ENCODE measurements around the gene EEF1AKMT2.

Gene EEF1AKMT2

DNA sequence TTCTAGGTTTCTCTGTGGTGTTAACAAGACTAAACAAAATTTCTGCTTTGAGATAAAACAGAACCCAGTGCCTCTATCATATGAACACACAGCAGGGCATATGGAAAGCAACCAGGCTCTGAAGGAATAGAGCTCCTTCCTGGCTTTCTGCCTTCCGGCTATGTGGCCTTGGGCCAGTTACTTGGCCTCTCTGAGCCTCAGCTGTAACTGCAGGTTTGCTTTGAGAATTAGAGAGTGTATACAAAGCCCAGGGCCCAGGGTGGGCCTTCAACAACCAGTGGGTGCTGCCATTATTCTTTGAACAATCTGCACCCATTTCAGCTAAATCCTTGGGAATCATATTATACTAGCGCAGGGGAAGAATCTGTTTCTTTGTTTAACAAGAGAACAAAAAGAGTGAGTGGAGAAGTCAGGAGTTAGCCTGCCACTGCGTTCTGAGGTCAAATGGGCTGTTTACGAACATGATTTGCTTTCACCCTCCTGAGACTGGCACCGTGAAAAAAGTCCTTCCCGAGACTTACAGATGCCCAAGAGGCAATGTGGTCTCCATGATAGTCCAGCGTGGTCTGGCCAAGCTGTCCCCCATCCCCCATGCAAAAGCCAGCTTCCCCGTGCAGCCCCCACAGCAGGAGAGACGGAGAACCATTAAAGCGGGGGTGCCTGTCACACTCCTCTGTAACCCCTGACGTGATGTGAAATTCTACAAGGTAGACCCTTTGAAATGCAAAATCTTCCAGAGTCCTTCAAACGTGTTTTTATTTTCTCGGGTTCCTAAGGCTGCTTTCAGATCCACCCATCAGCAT lies 52.4 kb downstream of the EEF1AKMT2 start:
- no peak for DNase-seq (ENCODE audit: low read depth in 2 of 2, low spot score in 1 of 2)

DNA sequence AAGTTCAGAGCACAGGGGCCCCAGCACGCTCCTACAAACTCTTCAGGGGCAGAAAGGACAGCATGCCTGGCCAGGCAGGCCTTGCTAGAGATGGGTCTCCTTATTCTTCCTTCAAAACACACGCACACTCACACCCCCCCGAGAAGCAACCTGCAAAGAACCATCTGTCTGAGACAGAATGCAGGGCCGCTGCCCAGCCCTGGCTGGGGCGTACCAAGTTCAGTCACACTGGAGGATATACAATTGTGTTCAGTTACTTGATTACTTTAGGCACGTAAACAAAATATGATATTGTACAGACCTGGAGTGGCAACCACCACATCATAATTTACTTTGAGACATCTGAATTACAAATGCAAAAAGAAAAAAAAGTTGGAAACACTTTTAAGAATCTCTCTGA lies 53.2 kb downstream of the EEF1AKMT2 start:
- no peak for DNase-seq (ENCODE audit: low read depth in 2 of 2, low spot score in 1 of 2)

DNA sequence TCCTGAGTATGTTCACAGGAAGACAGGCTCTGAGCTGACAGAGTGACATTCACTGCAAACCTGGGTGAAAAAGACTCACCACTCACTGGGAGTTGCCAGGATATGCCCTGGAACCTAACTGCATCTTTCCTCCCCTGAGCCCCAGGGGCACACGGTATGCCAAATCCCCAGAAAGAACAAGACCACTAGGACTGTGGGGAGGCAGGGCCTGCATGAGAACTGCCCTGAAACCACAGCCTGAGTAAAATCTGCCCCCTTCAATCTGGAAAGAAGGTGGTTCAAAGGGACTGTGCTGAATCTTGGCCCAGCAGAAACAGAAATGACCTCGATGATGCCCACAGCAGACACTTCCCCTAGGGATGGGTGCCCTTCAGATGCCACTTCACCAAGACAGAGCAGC lies 54.0 kb downstream of the EEF1AKMT2 start:
- no peak for DNase-seq (ENCODE audit: low read depth in 2 of 2, low spot score in 1 of 2)

DNA sequence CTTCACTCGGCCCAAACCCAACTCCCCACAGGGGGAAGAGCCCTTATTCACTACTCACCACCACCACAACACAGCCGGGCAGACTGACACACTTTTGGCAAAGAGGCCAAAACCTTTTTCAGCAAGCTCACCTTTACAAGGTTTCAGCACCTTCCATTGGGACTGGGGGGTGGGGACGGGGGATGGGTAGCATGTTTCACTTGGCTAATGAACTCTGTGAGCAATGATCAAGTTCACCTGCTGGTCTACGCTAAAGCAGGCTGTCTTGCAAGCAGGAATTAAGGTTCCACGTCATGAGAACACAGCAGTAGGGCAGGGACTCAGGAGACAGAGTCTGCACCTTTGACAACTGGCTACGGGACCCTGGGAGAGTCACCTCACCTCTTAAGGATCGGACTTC lies 54.5 kb downstream of the EEF1AKMT2 start:
- no peak for DNase-seq (ENCODE audit: low read depth in 2 of 2, low spot score in 1 of 2)

DNA sequence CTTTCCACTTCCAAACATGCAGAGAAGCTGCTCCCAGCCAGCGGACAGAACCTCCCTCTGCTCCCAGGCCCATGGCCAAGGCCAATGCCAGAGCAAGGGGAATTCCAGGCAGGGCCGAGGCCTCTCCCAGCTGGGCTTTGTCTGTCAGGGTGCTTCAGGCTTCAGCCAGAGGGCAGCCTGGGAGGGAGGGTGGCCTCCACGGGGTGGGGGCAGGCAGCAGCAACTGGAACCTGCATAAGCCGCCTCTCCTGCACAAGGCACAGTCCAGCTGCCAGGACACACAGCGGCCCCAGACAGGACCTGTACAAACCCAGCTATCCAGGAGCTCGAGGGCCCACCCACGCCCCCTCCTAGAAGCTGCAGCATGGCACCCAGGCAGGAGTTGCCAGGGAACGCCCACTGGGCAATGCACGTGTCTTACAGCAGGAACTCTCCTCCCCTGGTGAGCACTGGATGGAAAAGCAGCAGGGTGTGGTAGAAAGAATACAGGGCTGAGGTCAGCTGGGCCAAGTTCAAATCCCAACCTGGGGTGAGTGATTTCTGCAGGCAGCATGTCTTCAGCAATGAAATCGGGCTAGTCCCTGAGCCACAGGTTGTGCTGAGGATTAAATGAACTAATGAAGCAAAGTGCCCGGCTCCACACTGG lies 55.1 kb downstream of the EEF1AKMT2 start:
- DNase-seq (ENCODE audit: low read depth in 2 of 2, low spot score in 1 of 2), result no peak

DNA sequence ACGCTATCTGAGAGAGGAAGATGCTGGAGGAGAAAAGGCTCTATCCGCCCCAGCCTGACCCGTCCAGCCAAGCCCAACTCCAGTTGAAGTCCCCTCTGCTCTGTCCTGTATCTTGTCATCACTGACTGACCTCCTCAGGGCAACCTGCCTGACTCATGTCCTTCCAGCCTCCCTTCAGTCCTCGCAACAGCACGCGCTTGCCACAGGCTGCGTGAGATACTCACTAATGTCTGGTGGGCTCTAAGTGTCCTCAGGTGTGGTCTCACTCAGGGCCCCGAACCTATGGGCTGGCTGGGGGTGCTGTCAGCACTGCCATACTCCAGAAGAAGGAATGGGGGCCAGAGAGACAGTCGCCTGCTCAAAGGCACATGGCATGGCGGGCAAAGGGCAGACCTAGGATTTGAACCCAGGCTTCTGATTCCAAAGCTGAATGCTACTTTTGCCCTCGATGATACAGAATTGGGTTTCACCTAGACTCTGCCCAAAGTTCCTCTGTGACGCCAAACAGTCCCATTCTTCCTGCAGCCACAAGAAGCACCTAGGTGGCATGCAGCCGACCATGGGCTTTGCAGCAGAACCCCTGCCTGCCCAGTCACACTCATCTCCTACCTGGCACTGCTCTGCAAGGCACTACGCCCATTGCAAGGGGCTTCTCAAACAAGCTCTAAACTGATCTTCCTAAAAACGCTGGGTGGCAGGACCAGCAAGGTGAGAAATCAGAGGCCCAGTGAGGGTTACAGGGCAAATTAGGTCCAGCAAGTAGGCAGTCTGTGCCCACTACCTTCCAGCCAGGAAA lies 56.0 kb downstream of the EEF1AKMT2 start:
- no peak for DNase-seq (ENCODE audit: low read depth in 2 of 2, low spot score in 1 of 2)

DNA sequence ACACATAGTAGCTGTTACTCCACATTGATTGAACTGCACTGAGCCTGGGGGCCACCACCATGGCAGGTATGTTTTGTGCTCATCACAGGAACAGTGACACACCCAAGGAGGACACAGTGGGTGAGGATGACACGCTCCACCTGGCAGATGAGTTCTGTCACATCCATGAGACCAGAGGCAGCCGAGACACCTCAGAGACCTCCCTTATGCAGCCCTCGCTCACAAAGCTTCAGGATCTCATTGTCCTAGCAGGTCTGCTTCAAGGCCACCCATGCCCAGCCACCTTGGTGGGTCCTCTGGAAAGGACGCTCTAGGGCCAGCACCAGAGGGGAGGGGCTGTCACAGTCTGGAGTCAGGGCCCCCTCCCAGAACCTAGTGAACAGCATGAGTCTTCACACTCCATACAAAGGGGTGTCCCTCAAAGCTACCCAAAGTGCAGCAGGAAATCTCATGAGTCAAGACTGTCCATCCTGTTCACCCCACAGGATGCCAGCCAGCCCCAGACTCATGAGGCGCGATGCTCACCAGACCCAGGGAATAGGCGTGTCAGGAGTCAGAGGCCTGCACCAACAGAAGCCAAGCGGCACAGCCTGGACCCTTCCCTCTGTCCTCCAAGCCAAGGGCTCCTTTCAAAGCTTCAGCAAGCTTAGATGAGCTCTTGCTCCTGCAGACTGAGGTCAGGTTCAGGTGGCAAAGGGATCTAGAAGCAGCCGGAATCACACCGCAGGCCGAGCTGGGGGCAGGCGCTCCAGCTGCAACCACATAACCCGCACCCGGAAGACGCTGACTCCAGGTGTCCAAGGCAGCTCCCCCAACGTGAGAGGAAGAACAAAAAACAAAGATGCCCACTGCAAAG lies 57.1 kb downstream of the EEF1AKMT2 start:
- no peak for DNase-seq (ENCODE audit: low read depth in 2 of 2, low spot score in 1 of 2)

DNA sequence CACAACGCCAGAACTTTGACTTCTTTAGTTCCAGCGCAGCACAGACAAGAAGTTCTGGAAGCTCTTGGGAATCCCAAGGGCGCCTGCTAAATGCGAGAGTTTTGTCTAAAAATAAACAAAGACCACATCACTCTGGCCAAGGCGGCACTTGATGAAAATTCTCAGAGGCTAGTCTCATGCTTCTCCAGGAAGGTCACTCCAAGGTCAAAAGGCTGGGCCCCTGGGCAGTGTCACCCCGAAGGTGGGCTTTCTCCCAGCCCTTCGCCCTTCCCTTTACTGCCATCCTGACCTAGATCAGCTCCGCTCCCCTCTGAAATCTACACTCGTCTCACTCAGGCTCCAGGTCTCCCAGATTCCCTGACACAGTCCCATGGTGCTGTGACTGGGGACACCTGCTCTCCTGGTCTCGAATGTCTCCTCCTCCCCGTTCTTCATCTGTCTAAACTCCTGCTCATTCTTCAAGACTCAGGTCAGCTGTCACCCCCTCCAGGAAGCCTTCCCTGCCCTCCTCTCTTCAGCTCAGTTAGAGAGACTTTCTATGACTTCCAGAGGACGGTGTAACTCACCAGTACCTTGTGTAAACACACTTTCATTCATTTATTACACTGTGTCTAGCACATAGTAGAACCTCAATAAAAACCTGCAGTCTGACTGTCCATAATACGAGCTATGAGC lies 58.0 kb downstream of the EEF1AKMT2 start:
- DNase-seq (ENCODE audit: low read depth in 2 of 2, low spot score in 1 of 2), result no peak

DNA sequence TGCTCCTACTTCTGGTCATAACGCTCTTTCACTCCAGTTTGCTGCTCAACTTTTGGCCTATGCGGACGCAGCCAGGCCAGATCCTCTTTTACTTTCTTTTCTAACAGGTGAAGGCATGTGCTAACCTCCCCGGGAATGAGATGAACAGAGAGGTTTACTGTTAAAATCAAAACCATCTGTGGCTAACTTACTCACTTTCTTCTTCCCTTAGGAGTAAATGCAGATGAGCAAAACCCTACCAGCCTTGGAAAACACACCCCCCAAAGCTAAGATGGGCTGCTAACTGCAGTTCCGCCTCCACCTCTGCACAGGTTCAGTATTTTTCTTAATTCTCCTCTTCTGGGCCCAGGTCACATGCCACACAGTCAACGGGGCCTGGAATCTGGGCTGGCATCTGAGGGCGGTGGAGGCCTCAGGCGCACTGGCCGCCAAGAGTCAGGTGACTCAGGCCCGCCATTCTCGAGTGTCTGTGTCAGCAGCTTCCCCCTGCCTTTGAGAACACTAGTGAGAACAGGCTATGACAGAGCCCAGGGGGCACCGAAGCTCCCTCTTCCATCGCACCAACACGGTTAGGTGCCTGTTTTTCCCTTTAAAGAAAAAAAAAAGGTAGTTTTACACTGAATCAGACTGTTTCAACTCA lies 58.6 kb downstream of the EEF1AKMT2 start:
- no peak for DNase-seq (ENCODE audit: low read depth in 2 of 2, low spot score in 1 of 2)

DNA sequence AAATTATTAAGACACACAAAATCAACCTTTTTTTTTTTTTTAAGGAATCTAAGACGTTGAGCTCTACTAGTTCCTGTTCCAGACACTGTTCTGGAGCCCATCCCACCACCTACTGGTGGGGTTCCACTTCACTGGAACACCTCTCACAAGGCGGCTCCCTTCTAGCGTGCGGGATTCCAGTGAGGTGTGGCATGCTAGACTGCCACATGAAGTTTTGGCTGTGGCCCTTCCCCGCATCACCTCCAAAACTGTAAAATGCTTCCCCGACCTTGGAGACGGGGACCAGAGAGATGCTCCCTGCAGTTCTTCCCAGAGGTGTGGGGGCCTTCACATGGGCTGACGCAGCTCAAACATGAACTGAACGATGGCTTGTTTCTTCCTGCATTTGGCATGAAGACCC lies 60.1 kb downstream of the EEF1AKMT2 start:
- no peak for DNase-seq (ENCODE audit: low read depth in 2 of 2, low spot score in 1 of 2)

DNA sequence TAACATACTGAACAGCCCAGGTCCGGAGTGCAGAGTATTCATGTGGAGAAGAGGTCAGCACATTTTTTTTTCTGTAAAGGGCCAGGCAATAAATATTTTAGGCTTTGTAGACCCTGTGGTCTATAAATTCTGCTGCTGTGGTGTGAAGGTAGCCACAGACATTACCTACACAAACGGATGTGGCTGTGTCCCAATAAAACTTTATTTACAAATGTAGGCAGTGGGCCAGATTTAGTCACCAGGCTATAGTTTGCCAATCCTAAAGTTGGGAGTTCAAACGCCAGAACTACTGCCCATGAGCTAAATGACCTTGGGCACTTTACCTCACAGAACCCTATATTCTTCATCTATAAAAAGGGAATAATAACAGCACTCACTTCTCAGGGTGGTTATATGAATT lies 60.9 kb downstream of the EEF1AKMT2 start:
- DNase-seq (ENCODE audit: low read depth in 2 of 2, low spot score in 1 of 2), result no peak

DNA sequence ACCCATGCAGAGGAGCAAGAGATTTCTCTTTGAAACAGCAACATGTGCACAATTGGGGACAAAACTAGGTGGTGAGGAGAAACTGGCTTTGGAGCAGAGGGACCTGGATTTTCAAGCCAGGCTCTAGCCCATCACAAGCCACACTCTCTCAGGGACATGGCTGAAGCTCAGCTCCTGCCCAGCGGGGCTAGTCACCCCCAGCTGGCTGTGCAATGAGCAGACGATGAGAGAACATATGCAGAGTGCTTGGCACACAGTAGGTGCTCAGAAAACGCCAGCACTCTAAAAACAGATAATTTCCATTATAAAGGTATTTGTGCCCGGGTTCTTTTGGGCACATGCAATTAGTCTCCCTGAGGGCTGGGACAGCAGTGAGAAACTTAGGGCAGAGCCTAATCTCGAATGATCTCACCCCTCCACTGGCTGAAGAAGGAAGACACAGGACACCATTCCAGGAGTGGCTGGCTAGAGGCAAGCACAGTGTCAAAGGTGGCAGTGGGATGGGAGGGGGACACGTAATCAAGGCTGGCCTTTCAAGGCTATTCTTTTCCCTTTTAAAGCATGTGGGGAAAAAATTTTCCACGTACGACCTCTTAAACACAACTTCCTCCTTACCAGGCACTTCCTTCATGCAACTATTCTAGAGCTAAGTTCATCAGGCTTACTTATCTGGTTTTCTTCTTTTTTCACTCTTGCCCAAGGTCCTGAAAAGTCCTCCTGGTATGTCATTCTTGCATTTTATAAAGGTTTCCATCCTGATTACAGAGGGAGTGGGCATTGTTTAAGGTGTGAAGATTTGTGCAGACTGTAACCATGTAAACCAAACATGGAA lies 62.6 kb downstream of the EEF1AKMT2 start:
- no peak for DNase-seq (ENCODE audit: low read depth in 2 of 2, low spot score in 1 of 2)

DNA sequence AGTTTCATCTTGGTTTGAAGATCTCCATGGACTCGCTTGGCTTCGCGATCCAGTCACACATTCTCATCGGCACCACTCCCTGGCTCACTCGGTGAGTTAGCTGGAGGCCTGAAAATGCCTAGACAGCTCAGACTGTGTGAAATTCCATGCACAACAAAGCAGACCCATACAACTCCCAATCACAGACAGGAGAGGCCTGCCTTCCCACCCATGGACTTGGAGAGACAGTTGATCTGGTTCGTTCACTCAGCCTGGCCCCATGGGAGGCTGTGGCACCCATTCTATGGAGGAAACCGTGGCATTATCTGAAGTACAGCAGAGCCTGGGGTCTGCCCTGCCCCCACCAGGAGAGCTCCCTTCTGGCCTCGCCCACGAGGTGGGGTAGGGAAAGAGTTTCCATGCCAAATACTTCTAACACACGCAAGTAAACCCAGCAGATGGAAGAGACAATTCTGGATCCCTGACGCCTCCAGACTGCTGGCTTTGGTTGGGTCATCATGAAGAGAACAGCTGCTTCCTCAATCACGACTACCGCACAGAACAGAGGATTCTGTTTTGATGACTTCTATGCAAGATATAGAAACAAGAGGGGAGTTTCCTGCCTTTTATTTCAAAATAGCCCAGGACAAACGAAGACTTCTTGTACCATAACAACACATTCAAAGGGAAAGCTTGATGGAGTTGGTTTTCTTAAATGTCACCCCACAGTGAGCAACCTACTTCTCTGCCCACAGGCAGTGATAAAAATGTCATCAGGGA lies 63.4 kb downstream of the EEF1AKMT2 start:
- no peak for DNase-seq (ENCODE audit: low read depth in 2 of 2, low spot score in 1 of 2)

DNA sequence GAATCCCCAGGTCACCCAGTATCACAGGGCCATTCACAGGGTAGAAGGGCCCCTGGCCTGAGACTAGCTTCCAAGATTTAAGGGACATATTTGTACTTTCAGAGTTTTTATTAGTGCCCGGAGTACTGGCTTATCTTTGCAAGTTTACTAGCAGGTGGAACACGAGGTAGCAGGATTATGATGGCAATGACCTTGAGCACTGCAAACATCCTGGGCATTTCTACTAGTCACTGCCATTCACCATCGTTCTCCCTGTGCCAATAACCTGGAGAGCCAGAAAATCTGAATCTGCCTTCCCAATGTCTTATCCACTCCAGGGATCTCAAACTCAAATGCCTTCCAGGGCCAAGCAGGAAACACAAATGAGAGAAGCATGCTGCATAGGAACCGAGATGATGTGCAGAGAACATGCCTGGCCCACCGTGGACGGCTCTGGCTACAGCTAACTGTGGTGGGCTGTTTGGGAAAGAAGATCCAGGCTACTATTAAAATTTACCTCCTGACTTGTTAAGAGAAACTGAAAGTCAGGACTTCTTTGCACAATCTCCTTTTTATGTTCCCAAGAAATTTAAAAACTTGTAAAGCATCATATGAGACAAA lies 64.2 kb downstream of the EEF1AKMT2 start:
- no peak for DNase-seq (ENCODE audit: low read depth in 2 of 2, low spot score in 1 of 2)

DNA sequence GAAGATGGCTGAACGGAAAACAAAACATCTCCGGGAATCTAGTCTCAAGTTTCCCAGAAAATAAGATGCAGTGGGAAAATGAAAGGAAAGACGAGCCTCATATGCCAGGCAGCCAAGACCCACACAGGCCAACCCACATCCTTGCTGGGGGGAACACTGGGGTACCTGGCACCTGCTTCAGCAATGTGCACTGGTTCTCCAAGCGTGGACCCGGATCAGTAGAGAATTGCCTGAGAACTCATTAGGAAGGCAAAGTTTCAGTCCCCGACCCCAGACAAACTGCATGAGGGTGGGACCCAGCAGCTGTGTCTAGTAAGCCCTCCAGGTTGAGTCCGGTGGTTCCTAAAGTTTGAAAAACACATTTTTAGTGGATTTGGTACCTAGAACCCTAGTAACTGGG lies 65.9 kb downstream of the EEF1AKMT2 start:
- no peak for DNase-seq (ENCODE audit: low read depth in 2 of 2, low spot score in 1 of 2)

DNA sequence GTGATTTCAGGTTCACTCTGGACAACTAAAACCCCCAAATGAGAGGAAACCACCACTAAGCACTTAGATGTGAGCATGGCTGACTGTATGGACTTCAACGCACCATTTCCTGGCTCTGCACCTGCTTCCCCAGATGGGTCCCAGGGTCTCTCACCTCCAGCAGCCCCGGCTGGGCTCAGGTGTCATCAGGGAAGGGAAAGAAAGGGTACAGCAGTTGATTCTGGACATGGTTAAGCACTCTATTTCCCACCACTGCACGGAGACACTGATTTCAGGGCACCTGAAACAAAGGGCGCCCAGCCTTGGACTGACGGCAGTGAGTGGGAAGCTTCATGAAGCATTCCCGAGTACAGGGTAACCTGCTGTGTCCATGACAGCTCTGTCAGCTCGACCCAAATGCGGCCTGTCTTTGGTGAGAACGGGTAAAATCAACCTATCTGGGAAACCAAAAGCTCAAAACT lies 66.5 kb downstream of the EEF1AKMT2 start:
- DNase-seq (ENCODE audit: low read depth in 2 of 2, low spot score in 1 of 2), result no peak

DNA sequence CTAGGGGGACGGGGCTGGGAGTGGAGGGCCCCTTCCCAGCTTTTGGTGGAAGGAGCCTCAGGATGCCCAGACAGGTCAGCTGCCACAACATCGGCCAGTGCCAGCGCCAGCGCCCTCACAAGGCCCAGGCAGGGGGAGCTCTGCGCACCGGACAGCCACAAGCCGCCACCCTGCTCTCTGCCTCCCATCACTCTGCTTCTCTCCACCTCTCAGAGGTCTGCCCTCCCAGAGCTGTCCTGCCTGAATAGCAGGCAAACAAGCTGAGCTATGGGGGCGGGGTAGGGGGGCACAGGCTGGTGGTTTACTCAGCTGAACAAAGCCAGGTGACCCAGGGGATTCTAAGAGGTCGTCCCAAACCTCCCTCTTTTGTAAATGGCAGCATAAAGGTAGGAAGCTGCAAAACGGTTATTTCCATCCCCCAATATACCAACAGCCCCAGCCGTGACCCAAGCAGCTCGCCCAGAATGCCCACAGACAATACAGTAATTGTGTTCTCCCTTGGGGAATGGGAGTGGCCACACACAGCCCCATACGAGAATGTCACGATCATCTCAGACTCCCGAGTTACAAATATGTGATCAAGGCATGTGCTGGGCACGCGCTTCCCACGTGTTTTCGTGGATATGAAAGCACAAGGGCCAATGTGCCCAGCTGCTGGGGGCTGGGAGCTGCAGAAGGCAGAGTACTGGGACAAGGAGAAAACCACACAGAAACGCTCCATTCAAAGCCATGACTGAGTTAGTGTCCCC lies 67.2 kb downstream of the EEF1AKMT2 start:
- no peak for DNase-seq (ENCODE audit: low read depth in 2 of 2, low spot score in 1 of 2)

Measured in stimulated activated CD8-positive, alpha-beta memory T cell treated with anti-CD3 and anti-CD28 coated beads, Interleukin-4, amount 100 ng/mL, for 1 hour (primary cell).